ENCODE data around the gene RSPH10B2.

DNA sequence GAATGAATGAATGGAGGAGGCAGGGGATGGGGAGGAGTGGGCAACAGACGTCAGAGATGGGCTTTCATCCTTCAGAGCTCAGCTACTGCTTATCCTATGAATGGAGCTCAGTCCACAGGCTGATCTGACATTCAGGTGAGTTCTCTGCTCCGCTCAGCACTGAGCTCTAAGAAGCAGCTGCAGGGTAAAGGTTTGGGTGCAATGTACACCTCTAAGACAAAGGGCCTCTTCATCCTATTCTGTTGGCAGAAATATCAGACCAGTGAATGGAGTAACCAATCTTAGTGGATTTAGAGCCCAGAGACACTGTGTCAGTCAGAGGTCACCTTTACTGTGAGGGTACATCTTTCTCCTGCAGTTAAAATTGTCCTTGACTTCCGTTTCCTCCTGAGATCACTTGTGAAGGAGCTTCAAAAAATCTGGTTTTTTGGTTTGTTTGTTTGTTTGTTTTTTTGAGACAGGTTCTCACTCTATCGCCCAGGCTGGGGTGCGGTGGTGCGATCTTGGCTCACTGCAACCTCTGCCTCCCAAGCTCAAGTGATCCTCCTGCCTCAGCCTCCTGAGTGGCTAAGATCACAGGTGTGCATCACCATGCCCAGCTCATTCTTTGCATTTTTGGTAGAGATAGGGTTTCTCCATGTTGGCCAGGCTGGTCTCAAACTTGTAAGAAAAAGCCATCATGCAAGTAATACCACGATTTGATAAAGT, 77.3 kb downstream of the RSPH10B2 start:
- TF ChIP-seq, protein P1, sequence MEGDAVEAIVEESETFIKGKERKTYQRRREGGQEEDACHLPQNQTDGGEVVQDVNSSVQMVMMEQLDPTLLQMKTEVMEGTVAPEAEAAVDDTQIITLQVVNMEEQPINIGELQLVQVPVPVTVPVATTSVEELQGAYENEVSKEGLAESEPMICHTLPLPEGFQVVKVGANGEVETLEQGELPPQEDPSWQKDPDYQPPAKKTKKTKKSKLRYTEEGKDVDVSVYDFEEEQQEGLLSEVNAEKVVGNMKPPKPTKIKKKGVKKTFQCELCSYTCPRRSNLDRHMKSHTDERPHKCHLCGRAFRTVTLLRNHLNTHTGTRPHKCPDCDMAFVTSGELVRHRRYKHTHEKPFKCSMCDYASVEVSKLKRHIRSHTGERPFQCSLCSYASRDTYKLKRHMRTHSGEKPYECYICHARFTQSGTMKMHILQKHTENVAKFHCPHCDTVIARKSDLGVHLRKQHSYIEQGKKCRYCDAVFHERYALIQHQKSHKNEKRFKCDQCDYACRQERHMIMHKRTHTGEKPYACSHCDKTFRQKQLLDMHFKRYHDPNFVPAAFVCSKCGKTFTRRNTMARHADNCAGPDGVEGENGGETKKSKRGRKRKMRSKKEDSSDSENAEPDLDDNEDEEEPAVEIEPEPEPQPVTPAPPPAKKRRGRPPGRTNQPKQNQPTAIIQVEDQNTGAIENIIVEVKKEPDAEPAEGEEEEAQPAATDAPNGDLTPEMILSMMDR (IDR thresholded peaks at IDR 0.05; ENCODE audit: low read length): no peak
- TF ChIP-seq EZH2 (IDR thresholded peaks at IDR 0.05; ENCODE audit: borderline replicate concordance, low read length): no peak

All from OCI-LY1 (cell line).